GM10248 (cell line): ENCODE measurements around the gene DDX51.

Experiments used
- CTCF ChIA-PET: fragments of 300-600 bp; sonication (Branson Sonifier 250); formaldehyde crosslinking; extraction: SDS; loops from one replicate; lab custom pipeline; 2021; ENCODE audit warnings: antibody characterized with exemption; lab: Yijun Ruan, JAX
- POLR2A ChIA-PET: fragments of 350-650 bp; sonication (Branson Sonifier 250); formaldehyde crosslinking; extraction: SDS; loops from one replicate; lab custom pipeline; 2020; ENCODE audit warnings: antibody characterized with exemption; lab: Yijun Ruan, JAX
- DNase-seq: peaks from one replicate; pipeline ENCODE4 v3.0.0; 2012; ENCODE audit errors: extremely low spot score
- TF ChIP-seq, protein P1 (sequence below): IDR thresholded peaks from 2 replicates; pipeline ENCODE4 v1.5.1; 2012; ENCODE audit warnings: mild to moderate bottlenecking, low read depth; ENCODE audit errors: extremely low read depth, missing control alignments, control extremely low read depth

DDX51 gene

DNA sequence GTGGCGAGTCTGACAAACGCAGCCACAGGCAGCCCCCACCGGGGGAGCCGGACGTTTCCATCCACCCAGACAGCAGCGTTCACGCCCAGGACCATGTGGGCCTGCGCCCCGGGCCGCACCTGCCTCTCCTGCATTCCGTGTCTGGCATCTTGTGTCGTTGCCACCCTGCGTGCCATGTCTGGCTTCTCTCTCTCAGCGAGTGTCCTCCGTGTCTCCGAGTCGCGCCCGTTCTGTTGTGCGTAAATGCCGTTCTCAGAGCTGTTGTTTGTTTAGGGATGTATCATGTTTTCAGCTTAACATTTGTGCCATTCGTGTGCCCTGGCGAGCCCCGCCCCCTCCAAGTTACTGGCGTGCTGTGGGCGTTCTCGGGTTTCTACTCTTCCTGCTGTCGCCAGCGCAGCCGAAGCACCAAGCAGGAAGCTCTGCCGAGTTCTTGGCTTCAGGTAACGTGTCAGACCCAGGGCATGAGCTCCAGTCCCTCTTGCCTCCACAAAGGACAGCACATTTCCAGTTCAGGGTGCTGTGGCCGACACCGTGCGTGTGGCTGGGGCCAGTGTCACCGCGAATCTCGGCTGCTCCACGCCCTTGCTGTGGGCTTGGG, 34.8 kb upstream of the DDX51 start:
- TF ChIP-seq, protein P1, sequence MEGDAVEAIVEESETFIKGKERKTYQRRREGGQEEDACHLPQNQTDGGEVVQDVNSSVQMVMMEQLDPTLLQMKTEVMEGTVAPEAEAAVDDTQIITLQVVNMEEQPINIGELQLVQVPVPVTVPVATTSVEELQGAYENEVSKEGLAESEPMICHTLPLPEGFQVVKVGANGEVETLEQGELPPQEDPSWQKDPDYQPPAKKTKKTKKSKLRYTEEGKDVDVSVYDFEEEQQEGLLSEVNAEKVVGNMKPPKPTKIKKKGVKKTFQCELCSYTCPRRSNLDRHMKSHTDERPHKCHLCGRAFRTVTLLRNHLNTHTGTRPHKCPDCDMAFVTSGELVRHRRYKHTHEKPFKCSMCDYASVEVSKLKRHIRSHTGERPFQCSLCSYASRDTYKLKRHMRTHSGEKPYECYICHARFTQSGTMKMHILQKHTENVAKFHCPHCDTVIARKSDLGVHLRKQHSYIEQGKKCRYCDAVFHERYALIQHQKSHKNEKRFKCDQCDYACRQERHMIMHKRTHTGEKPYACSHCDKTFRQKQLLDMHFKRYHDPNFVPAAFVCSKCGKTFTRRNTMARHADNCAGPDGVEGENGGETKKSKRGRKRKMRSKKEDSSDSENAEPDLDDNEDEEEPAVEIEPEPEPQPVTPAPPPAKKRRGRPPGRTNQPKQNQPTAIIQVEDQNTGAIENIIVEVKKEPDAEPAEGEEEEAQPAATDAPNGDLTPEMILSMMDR, result no peak
- DNase-seq, result no peak
- ChIA-PET CTCF (interaction anchor here (1.5 kb wide), 1 partner anchor 25 kb away, joined by 5 read pairs; no protein-coding TSS in a partner anchor), POLR2A (no interaction called here)

DNA sequence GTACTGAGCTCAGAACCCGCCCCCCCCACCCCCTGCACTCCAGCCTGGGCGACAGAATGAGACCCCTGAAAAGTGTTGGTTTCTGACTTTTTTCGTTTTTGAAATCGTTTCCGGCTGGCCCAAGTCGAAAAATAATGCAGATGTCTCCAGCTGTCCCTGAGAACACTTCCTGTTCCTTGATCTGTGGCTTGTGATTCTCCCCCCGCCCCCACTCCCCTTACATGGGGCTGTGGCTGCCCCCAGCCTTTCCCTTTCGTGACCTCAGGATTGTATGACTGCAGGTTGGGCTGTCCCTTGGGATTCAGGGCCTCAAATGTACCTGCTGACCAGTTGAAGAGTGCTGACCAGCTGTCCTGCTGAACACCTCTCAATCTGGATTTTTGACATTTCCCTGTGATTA, 34.2 kb upstream of the DDX51 start:
- CTCF ChIA-PET, result interaction anchor here (1.5 kb wide), 1 partner anchor 24 kb away, joined by 5 read pairs; no protein-coding TSS in a partner anchor
- DNase-seq, result no peak
- TF ChIP-seq, protein P1, result no peak
- POLR2A ChIA-PET, result no interaction called here

DNA sequence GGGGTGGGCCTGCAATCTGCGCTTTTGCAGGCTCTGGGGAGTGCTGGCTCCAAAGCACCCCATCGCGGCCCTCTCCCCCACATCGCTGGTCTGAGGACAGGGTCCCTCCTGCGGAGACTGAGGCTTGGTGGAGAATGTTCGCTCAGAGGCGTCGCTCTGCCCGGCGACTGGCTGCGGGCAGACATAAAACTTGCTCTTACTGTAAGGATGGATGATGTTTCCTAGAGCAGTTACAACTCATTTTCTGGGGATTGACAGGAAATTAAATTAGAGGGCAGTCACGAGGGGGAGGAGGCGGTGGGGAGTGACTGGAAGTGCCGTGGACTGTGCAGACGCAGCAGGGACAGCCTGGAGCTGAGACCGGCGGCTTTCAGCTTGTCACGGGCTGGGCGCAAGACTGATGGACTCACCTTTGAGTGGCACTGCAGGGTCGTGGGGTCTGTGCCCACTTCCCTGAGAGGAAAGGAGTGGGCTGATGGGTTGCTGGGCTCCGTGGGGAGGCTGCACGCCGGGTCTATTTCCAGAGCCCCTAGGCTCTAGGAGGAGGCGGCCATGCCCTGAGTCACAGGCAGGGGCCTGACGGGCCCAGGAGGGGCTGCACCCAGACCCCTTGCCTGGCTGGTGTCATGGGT, 32.9 kb upstream of the DDX51 start:
- POLR2A ChIA-PET, result no interaction called here
- no peak for DNase-seq
- CTCF ChIA-PET, result no interaction called here
- TF ChIP-seq, protein P1, result no peak

DNA sequence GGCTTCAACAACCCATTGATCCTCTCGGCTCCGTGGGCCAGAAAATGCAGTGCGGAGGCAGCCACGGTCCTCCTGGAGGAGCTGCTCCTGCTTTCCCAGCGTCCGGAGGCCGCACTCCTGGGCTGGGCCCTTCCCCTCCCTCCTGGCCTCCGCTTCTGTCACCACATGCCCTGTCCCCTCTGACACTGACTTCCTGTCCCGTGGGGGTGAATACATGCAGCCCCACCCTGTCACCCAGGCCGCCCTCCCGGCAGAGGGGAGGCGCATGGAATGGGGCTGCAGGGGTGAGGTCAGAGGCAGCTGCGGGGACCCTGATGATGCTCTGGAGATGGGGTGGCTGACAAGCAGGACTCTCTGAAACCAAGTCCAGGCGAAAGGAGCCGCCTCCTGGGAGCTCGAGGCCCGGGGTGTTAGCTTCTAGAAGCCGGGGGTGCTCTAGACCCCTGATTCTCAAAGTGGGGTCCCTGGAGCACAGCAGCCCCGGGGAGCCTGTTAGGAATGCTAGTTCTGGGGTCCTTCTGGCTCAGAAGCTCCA, 32.3 kb upstream of the DDX51 start:
- POLR2A ChIA-PET, result no interaction called here

DNA sequence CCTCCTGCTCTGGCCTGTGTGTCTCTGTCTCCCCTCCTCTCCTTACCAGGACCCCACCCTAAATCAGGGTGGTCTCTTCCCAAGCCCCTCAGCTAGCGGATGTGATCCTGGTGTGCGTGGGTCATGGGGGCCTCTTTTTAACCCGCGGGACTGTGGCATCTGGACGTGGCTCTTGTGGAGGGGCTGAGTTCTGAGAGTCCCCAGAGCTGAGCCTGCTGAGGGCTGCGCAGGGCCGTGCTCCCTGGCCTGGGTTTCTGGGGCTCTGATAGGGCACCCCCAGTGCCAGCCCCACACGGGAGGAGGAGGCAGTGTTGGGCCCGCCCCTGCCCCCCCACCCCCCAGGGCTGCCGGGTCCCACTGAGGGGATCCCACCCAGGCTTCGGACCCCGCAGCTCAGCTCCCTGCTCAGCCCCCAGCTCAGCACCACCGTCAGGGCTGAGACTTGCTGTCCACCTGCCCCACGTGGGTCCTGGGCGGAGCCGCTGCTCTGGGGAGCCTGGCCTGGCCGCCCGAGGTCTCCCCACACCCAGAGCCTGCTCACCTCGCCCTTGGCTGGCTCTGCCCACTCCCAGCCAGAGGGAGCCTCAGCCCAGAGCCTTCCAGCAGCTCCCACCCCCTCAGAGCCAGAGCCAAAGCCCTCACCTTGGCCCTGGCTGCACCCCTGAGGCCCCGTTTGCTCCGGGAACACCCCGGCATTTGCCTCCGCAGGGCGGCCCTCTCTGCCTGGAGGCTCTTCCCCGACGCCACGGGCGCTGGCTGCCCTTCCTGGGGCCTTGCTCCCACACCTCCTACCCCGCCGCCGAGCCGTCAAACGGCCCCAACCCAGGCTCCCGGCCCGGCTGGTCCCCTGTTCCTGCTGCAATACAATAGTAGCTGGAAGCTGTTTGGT, 31.6 kb upstream of the DDX51 start:
- DNase-seq, result no peak
- CTCF ChIA-PET, result interaction anchor here (1.1 to 1.3 kb wide), 2 partner anchors 11 to 12 kb away, joined by 3 to 4 read pairs; no protein-coding TSS in a partner anchor

More for the DNA sequence above, 32.3 kb upstream of the DDX51 start:
- TF ChIP-seq, protein P1, result no peak
- DNase-seq, result no peak
- CTCF ChIA-PET, result interaction anchor here (1.1 kb wide), 1 partner anchor 10 kb away, joined by 3 read pairs; no protein-coding TSS in a partner anchor

More for the DNA sequence above, 31.6 kb upstream of the DDX51 start:
- TF ChIP-seq, protein P1, result no peak
- POLR2A ChIA-PET, result no interaction called here
